GM12891 (cell line): ENCODE measurements around the gene GRK1.

Experiments
- DNase-seq: peaks from one replicate; pipeline ENCODE4 v3.0.0; 2011; ENCODE audit warnings: low spot score; ENCODE audit not compliant: insufficient read length
- FAIRE-seq: peaks from 2 replicates; lab custom pipeline; 2011; peaks lifted over from hg19 to GRCh38; lab: Jason Lieb, UNC
- PAX5 ChIP-seq: IDR thresholded peaks from 2 replicates; pipeline ENCODE4 v1.6.1; 2011; ENCODE audit warnings: low read length, moderate library complexity, mild to moderate bottlenecking; ENCODE audit not compliant: insufficient read depth, severe bottlenecking
- POLR2A ChIP-seq: IDR thresholded peaks from 2 replicates; pipeline ENCODE4 v1.6.1; 2011; ENCODE audit warnings: low read depth, low read length, control low read depth
- POLR2AphosphoS5 ChIP-seq: IDR thresholded peaks from 2 replicates; pipeline ENCODE4 v1.6.1; 2011; ENCODE audit warnings: low read depth, low read length, control low read depth
- POU2F2 ChIP-seq: IDR thresholded peaks from 2 replicates; pipeline ENCODE4 v1.6.1; 2011; ENCODE audit warnings: low read depth, mild to moderate bottlenecking, control low read depth, low read length, moderate library complexity
- SPI1 ChIP-seq: IDR thresholded peaks from 2 replicates; pipeline ENCODE4 v1.6.1; 2011; ENCODE audit warnings: low read depth, low read length, control low read depth
- TAF1 ChIP-seq: IDR thresholded peaks from 2 replicates; pipeline ENCODE4 v1.6.1; 2011; ENCODE audit warnings: low read depth, low read length, control low read depth

GRK1 gene

GRCh38 chr13:113634279-113635047, 32.6 kb upstream of the GRK1 start:
- DNase-seq (no peak), FAIRE-seq (no peak)
- no peak for TF ChIP-seq TAF1
- TF ChIP-seq PAX5, result no peak
- no peak for TF ChIP-seq SPI1
- no peak for TF ChIP-seq POLR2A
- TF ChIP-seq POU2F2, result no peak

DNA sequence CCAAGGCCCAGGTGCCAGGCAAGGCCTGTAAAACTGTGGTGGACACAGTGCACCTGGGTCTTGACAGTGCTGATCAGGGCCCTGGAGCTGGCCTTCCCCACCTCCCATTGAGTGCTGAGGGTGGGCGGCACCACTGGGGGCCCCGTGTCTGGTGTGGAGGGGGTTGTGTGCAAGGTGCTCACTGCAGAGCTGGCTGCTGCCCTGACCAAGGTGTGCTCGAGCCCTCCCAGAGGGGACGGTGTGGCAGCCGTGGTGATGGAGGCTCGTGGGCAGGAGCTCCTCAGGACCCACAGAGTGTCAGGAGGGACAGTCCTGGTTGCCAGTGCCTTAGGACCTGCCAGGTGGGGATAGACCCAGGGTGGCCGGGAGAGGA, 32.0 kb upstream of the GRK1 start:
- DNase-seq, result no peak
- FAIRE-seq, result no peak
- TF ChIP-seq TAF1 (no peak), POU2F2 (no peak), PAX5 (no peak), POLR2AphosphoS5 (no peak), SPI1 (no peak), POLR2A (no peak)

GRCh38 chr13:113635709-113636108, 31.3 kb upstream of the GRK1 start:
- no peak for DNase-seq
- FAIRE-seq, result no peak
- no peak for TF ChIP-seq PAX5
- no peak for TF ChIP-seq POLR2AphosphoS5
- no peak for TF ChIP-seq TAF1
- no peak for TF ChIP-seq SPI1
- TF ChIP-seq POLR2A, result no peak
- no peak for TF ChIP-seq POU2F2

DNA sequence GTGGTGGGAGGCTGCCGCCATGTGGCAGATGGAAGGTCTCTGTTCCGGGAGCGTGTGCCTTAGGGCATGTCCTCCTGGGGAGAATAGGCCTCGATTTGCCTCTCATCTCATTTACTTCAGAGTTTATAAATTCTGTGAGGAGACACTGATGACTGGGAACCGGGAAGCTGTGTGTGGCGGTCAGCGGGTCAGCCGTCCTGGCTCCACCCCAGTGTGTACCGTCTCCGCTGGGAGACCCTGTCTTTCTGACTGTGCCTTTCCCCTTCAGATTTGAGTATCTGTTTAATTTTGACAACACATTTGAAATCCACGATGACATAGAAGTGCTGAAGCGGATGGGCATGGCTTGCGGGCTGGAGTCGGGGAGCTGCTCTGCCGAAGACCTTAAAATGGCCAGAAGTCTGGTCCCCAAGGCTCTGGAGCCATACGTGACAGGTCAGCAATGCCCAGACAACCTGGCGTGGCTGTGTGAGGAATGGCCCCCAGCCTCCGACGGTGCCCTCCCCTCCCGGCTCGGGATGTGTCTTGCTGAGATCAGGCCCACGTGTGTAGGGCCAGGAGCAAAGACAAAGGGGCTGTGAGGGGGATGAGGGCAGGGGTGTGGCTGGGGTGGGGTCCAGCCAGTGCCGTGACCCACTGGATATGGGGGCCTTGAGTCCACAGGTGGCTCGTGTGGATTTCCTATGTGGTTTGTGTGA, 30.6 kb upstream of the GRK1 start:
- FAIRE-seq, result no peak
- TF ChIP-seq POLR2AphosphoS5 (no peak), PAX5 (no peak), POLR2A (no peak), SPI1 (no peak), POU2F2 (no peak), TAF1 (no peak)
- no peak for DNase-seq

DNA sequence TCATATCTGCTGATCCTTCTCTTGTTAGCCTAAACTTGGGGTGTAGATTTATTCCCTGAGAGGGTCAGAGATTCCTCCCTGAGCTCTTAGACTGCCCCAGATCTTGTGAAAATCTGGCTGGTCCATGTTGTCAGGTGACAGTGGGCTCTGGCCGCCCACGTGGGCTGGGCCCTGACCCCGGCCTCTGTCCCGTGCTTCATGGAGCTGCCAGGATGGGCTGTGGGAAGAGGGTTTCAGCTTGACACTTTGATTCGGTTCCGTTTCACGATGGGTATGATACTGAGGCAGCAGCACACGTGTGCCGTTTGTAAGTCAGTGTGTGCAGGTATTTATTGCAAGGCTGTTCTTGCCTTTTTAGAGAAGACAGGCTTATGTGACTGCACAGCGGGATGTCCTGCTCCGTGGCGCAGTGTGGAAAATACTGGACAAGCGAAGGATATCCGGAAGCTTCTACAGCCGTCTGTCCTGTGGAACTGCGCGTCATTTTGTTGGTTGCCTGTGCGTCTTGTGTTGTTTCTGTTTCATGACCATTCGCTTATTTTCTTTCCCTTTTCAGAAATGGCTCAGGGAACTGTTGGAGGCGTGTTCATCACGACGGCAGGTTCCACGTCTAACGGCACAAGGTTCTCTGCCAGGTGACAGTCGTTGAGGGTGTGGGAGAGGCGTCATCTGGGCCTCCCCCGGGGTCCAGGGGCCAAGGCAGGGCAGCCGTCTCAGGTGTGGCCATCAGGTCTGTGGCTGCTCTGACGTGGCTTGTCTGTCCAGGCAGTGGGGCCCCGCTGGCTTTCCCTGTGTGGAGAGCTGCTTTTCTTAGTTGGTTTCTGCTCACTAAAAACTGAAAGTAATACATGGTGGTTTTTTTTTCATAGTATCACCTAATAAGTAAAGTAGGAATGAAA, 29.5 kb upstream of the GRK1 start:
- FAIRE-seq, result no peak
- DNase-seq, result no peak
- TF ChIP-seq POU2F2 (no peak), POLR2A (no peak), PAX5 (no peak), SPI1 (no peak), TAF1 (no peak), POLR2AphosphoS5 (no peak)

DNA sequence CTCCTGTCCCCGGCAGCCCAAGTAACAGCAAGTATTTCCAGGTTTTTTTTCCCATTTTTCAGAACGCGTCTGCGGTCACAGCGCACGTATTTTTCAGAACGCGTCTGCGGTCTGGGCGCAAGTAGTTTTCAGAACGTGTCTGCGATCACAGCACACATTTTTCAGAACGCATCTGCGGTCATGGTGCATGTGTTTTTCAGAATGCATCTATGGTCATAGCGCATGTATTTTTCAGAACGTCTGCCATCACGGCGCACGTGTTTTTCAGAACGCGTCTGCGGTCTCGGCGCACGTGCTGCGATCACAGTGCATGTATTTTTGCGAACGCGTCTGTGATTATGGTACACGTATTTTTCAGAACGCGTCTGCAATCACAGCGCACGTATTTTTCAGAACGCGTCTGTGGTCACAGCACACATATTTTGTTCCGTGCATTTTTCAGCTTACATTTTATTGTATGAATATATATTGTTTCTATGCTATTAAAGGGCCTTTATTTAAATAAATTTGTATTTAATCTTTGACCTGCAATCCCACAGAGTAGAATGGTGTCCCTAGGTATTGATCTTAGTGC, 28.8 kb upstream of the GRK1 start:
- FAIRE-seq, result no peak
- TF ChIP-seq TAF1, result no peak
- no peak for TF ChIP-seq POLR2A
- TF ChIP-seq POU2F2, result no peak
- TF ChIP-seq PAX5, result no peak
- TF ChIP-seq POLR2AphosphoS5, result no peak
- no peak for TF ChIP-seq SPI1
- no peak for DNase-seq

DNA sequence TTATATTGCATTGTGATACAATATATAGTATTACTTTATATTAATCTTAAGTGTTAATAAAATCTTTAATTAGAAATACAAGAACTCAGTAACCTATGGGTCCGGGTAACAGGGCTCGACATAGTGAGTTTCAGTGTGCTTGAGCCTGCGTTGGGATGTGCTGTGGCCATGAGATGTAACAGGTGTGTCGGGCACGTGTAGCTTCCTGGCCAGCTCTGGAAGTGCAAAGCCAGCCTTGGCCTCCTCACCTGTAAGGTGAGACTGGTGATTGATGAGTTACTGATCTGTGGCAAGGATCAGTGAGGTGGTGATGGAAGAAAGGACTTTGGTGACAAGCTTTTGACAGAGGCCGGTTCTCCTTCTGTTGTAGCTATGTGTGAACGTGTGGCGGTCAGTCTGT, 28.2 kb upstream of the GRK1 start:
- DNase-seq, result no peak
- no peak for FAIRE-seq
- TF ChIP-seq POLR2A (no peak), POLR2AphosphoS5 (no peak), TAF1 (no peak), SPI1 (no peak), POU2F2 (no peak), PAX5 (no peak)

- TF ChIP-seq POU2F2, result no peak
- no peak for FAIRE-seq
- no peak for DNase-seq
Measured at GRCh38 chr13:113639616-113640262, 27.3 kb upstream of the GRK1 start.
